ENCODE results near the gene HSF5. TPM values are rescaled to one million over a fixed set of nuclear protein-coding genes. Genes with fewer than 3 reads are reported as not detected.

HSF5 gene
- total and polyA plus RNA-seq, 2 donors (not counting 3 experiments of a cell fraction or from before 2014, with no cell fraction given): 0.03 TPM; not detected in 1

DNA sequence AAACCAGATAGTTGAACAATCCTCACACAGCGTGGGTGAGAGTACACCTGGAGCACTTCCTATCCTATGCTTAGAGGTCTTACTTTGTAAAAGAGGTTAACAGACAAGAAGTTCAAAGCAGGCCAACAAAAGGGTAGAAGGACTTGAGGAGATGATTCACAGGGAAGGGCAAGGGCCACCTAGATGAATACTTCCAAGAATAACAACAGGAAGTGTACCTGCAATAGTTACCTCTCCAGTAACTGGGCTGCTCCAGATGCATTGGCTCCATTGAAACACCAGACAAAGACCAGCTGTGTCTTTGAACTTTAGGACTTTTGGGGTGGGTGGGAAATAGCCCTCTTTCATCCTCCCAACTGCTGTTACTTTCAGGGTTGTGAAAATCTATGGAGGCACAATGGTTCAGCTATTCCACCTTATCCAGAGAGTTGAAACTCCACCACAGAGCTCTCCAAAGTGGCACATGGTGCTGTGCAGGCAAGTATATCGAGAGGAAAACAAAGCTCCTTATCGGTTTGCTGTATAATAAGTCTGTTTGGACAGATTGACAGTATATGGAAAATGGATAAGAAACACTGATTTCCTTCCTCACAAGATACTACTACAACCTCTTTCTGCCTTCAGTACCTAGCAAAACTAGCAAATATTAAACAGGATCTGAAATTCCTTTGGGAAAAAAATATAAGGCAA, 93.5 kb downstream of the HSF5 start:
- no peak for TF ChIP-seq POLR2AphosphoS5 (IDR thresholded peaks at IDR 0.05; ENCODE audit: insufficient read depth, low read depth, low read length)
- no peak for TF ChIP-seq MYC (IDR thresholded peaks at IDR 0.05; ENCODE audit: low read depth, low read length)
- TF ChIP-seq GATA2 (IDR thresholded peaks at IDR 0.05; ENCODE audit: insufficient read depth, insufficient read length, low read depth, low read length): no peak
- no peak for TF ChIP-seq FOS (IDR thresholded peaks at IDR 0.05; ENCODE audit: borderline replicate concordance, insufficient read depth, low read length)
- TF ChIP-seq, protein P1, sequence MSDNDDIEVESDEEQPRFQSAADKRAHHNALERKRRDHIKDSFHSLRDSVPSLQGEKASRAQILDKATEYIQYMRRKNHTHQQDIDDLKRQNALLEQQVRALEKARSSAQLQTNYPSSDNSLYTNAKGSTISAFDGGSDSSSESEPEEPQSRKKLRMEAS (IDR thresholded peaks at IDR 0.05; ENCODE audit: insufficient read depth, insufficient read length): no peak
- TF ChIP-seq CTCF (IDR thresholded peaks at IDR 0.05; ENCODE audit: extremely low read depth in 1 of 2, insufficient read depth in 1 of 2, low read depth in 1 of 2, low read length in 2 of 2): no peak
- no peak for TF ChIP-seq POLR2A (IDR thresholded peaks at IDR 0.05; ENCODE audit: low read depth, low read length)
- no peak for TF ChIP-seq JUN (IDR thresholded peaks at IDR 0.05; ENCODE audit: borderline replicate concordance, insufficient read depth, insufficient read length, low read depth)
- TF ChIP-seq EZH2 (IDR thresholded peaks at IDR 0.05; ENCODE audit: borderline replicate concordance, low read depth, low read length, severe bottlenecking): no peak

More for the DNA sequence above, 93.5 kb downstream of the HSF5 start:
- no peak for FAIRE-seq
- Histone ChIP-seq H3K27ac (ENCODE audit: insufficient read depth, low read depth, low read length) (no peak overlapping the region), H3K9me3 (replicated peaks; ENCODE audit: control insufficient read depth, insufficient read depth, low read length) (no peaks in the 10 kb centered on the region), H3K27me3 (ENCODE audit: control insufficient read depth in 2 of 2, insufficient read depth in 2 of 2, low read length in 2 of 2) (peaks cover 6 to 35% of the 10 kb centered on the region in 2 experiments), H3K9ac (replicated peaks; ENCODE audit: extremely low read depth, insufficient read depth, low read length) (no peak overlapping the region), H3K9me1 (replicated peaks; ENCODE audit: control insufficient read depth, extremely low read depth, insufficient read depth, low read length) (no peaks in the 10 kb centered on the region), H3K36me3 (ENCODE audit: control insufficient read depth in 2 of 2, extremely low read depth in 1 of 2, insufficient read depth in 2 of 2, low read length in 2 of 2) (no peaks in the 10 kb centered on the region), H3K4me2 (ENCODE audit: insufficient read depth, low read length) (no peak overlapping the region), H2AFZ (ENCODE audit: low read depth, low read length) (no peak overlapping the region), H3K4me3 (replicated peaks in 1 of 3; ENCODE audit: insufficient read depth in 1 of 3, low read depth in 1 of 3, low read length in 3 of 3) (no peak overlapping the region), H4K20me1 (replicated peaks; ENCODE audit: control insufficient read depth, extremely low read depth, insufficient read depth, low read length) (no peaks in the 10 kb centered on the region), H3K79me2 (ENCODE audit: control insufficient read depth, insufficient read depth, low read length) (no peaks in the 10 kb centered on the region), H3K4me1 (ENCODE audit: control insufficient read depth, extremely low read depth, insufficient read depth, low read length) (peaks cover 7% of the 10 kb centered on the region)
- no peak for DNase-seq (ENCODE audit: low read depth, low spot score)
- intact Hi-C loops (cut with micrococcal nuclease): loop anchor here (5.0 kb wide), 1 partner anchor 42 kb away; the partner anchor contains the start of gene SUPT4H1
- CTCF ChIA-PET: interaction anchor here (0.8 to 1.4 kb wide), 4 partner anchors 23 to 145 kb away, joined by 3 to 4 read pairs (median 3); partner anchors contain the start of genes RNF43 and SUPT4H1
- POLR2A ChIA-PET: no interaction called here
- no TSS peak for BruUV-seq (replicated peaks)
- dilution Hi-C loops (cut with MboI; ENCODE audit: extremely low pct_ligation_motif_present, low sequenced_read_pairs): no loop called here
